Measurements from ENCODE around the gene FAM241B.
A peak's percentile ranks its signal among the peaks of the same experiment; 100 is the strongest.

FAM241B gene

GRCh38 chr10:69655124-69655867 lies 25.2 kb downstream of the FAM241B start:
- no peak for DNase-seq (ENCODE audit: low read depth)
- TF ChIP-seq CTCF (conservative IDR thresholded peaks at IDR 0.05; ENCODE audit: low read depth, low read length): no peak
- H3K4me3 ChIP-seq (ENCODE audit: low read depth, low read length): no peak overlapping the region

- no peak for TF ChIP-seq CTCF (conservative IDR thresholded peaks at IDR 0.05; ENCODE audit: low read depth, low read length)
- no peak for DNase-seq (ENCODE audit: low read depth)
- no peak overlapping the region for H3K4me3 ChIP-seq (ENCODE audit: low read depth, low read length)
Measured at GRCh38 chr10:69655868-69656555, 26.0 kb downstream of the FAM241B start.

DNA sequence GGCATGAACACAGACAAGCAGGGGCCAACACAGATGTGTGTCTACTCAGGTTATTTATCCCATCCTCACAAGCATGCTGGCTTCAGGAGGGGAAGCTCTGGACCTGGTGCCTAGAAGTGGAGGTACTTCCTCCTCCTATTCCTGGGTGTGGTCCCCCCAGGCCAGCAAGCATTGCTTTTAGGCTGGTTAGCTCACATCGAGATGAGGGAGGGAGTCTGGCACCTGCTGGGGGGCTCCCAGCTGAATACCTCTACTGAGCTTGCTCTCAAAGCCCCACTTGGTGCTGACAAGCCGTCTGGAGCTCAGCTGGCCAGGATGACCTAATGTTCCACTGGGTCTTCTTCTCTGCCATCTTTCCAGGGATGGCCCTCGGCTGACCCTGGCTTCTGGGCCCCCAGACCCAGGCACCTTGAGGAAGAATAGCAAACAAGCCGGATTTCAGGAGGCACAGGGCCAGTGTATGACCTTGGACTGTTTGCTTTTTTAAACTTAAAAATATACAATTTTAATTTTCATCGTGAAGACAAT lies 26.8 kb downstream of the FAM241B start:
- no peak overlapping the region for H3K4me3 ChIP-seq (ENCODE audit: low read depth, low read length)
- peak; percentile 17 for DNase-seq (ENCODE audit: low read depth)

DNA sequence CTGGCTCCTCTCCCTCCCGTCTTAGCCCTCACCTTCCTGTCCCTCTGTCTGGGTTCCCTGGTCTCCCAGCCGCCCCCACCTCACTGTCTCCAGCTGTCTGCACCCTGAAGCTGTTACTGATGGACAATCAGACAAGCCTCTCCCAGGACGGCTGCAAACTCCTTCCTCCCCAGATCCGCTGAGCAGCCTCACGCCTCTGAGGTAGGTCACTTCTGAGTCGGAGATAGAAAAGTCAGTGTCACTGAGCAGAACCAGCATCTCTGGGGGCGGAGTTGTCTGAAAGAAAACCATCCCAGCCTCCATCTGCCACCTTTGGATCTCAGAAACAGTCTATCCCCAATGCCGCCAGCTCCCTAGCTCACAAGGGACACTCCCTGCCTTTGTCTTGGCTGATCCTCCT lies 27.4 kb downstream of the FAM241B start:
- TF ChIP-seq CTCF (conservative IDR thresholded peaks at IDR 0.05; ENCODE audit: low read depth, low read length): no peak
- H3K4me3 ChIP-seq (ENCODE audit: low read depth, low read length): no peak overlapping the region
- DNase-seq (ENCODE audit: low read depth): peak; percentile 29

More for the DNA sequence above, 26.8 kb downstream of the FAM241B start:
- TF ChIP-seq CTCF (conservative IDR thresholded peaks at IDR 0.05; ENCODE audit: low read depth, low read length): no peak

- H3K4me3 ChIP-seq (ENCODE audit: low read depth, low read length): no peak overlapping the region
- no peak for DNase-seq (ENCODE audit: low read depth)
- no peak for TF ChIP-seq CTCF (conservative IDR thresholded peaks at IDR 0.05; ENCODE audit: low read depth, low read length)
Measured at GRCh38 chr10:69657866-69658265, 27.8 kb downstream of the FAM241B start.

GRCh38 chr10:69659241-69660038 lies 29.4 kb downstream of the FAM241B start:
- no peak overlapping the region for H3K4me3 ChIP-seq (ENCODE audit: low read depth, low read length)
- no peak for DNase-seq (ENCODE audit: low read depth)
- no peak for TF ChIP-seq CTCF (conservative IDR thresholded peaks at IDR 0.05; ENCODE audit: low read depth, low read length)
